RKO (cell line): ENCODE results near the gene MACC1.
A peak's percentile ranks its signal among the peaks of the same experiment; 100 is the strongest.
"Not testable (repeated sequence)": the region's sequence is repeated elsewhere in the genome, so short reads cannot be mapped to it uniquely, and the experiment has no call there.

Experiments
- DNase-seq: peaks from one replicate; pipeline ENCODE4 v3.0.0-alpha.2; 2016; ENCODE audit warnings: low spot score

The MACC1 gene

DNA sequence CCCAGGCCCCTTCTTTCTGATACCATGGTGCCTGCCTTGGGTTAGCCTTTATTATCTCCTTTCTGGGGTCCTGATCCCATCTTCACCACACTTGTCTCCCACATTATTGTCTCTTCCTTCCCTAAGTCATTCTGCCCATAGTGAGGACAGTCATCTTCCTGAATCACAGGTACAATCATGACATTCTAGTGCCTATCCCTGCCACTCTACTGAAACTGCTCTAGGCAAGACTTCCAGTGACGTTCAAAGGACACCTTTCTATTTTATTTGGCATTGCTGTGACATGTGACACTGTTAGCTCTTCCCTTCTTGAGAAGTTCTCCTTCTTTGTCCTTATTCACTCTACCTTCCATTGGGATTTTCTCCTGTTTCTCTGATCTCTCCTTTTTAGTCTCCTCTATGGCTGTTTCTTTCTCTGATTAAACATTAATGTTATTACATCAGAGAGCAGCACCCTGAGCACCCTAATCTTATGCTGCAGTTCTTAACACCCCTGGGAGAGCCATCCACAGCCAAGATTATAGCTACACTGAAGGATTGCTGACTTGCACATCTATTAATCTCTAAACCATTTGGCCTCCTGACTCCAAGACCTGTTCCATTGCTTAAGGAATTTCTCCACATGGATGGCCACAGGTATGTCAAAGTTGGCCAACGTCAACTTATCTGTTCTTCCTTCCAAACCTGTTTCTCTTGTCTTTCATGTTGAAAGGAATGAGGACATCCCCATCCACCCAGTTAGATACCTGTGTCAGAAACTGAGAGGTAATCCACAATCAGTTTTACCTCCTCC is 10.9 kb downstream of the MACC1 start:
- no peak for DNase-seq

DNA sequence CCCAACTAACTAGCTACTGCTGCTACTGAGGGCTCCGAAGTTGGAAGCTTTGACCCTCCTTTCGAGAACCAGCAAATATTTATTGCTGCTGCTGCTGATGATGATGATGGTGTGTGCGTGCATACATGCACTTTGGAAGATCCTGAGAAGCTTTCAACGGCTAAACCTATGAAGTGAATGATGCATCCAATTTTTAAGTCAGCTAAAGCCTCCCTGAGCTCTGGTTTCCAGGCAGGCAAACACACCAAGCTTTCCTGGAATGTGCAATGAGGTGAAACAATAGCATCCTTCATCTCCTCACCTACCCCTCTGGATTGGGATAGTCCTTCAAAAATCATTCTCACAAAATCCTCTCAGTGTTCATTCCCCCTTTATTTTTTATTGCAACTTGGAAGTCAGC is 13.9 kb downstream of the MACC1 start:
- DNase-seq: no peak

DNA sequence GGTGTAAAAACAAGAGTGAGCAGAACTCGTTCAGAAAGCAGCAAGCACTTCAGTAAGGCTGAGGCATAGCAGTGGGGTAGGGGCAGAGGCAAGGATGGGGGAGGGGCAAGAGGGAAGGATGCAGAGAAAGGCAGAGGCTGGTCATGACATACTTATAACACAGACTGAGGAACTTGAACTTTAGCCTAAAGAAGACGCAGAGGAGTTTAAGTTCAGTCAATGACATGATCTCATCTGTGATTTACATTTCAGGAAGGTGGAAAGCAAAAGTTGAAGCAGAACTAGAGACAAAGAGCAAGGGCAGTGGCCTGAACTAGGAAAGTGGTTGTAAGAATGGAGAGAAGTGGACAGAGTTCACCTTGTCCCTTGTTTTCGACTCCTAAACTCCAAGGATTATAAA is 15.8 kb downstream of the MACC1 start:
- no peak for DNase-seq

DNA sequence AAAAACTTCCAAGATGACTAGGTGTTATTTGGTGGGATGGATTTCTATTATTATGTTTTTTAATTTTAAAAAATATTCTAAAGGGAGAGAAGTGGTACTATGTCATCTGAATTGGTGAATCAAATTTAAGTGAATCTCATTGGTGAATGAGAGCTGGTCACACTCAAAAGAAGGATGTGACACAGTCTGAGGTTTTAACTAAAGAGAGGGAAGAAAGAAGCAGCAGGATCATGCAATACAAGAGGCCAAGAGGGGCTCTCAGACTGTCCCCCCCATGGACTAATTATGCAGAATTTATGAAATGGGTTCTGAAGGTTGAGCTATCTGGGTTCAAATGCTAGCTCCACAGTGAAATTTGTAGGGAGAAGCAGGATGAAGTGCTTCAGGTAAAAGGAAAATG is 16.2 kb downstream of the MACC1 start:
- DNase-seq: no peak

DNA sequence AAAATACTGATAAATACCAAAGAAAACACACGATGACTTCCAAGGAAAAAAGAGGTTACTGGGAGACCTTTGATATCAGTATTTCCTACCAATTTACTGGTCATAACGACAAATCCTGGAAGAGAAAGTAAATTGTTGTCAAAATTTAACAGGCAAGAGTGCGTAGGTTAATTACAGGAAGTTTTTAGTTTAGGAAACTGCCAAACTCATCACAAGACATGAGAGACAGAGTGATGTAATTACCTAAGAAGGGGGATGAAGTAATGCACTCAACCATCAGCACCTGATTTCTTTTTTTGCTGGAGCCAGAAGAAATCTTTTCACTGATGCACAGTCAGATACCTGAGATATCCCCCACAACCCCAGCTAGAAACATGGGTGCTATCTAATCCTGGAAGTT is 16.8 kb downstream of the MACC1 start:
- no peak for DNase-seq

DNA sequence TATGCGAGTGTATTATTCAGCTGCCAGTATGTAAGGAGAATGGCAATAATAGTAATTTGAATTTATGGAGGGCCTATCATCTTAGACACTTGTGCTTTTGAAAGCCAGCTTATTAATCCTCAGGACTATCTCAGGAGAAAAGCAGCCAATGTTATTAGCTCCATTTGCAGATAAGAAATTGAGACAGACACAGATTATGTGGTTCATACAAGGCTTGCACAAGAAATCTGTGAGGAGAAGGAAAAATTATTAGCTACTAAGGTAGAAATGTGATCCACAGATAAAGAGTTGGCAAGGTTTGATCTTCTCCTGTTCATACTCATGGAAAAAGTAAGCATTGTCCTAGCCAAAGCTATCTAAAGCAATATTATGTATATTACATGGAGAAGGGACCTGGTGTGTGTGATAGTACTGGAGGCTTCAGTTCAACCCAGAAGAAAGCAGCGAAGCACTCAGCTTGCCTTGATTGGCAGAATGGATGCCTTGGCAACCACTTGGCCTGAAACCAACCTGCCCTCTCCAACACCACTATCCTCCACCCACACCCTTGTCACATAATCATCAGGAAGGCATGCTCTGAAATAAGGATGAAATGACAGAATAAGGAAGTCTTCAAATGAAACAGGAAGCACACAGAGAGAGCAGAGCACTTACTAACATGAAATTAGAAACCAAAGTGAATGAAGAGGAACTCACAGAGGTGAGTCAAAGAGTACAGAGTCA is 18.0 kb downstream of the MACC1 start:
- DNase-seq: peak; percentile 71

DNA sequence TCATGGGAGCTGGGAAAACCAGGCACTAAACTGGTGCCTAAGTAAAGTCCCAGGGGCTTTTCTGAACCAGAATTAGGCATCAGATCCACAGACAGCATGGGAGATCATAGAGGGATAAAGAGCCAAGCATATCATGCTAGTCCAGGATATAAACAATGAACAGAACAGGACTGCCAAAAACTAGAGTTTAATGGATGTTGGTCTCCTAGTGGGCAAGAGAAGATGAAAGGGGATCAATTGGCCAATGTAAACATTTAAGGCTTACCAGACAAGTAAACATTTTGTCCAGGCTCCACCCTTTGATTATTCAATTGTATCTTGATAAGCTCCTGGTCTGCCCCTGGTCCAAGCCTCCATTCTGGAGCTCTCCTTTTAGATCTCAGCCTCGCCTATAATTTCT is 18.9 kb downstream of the MACC1 start:
- no peak for DNase-seq

DNA sequence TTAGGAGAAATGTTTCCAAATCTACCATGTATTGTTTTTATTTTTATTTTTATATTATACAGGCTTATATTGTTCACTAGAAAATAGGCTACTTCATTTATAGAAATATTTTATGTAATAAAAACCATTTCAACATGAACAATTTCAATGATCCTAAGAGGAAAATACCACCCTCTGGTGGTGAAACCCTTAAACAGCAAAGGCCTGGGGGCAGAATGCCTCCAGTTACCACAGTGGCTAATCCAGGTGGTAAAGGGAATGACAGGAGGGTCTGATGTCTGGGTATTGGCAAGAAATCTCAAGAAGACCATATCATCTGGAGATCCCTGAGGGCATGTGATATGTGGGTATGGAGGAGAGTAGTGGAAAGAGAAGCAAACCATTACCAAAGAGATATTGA is 19.3 kb downstream of the MACC1 start:
- no peak for DNase-seq

DNA sequence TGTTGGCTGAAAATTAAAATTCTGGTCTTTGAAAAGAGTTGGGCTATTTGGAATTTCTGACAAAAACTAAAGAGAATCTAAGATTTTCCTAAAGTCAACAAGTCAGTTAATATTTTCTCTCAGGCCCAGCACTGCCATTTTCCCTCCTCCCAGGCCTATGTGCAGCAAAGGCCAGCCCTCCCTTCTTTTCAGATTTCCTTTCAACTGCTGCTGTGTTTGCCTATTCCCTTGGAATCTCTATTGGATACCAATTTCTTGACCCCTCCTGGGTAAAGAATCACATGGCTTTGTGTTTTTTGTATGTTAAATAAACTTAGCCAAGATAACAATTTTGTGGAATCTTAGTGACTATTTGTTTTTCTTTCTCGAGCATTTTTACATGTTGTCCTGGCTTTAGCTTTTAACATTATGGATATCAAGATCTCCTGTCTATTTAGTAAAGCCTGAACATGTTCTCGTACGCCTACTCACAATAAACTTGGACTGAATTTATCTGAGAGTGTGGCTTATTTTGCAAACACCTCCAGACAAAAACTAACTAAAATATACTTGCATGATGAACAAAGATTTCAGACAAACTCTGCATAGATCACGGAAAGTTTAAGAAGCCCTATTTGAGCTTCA is 19.9 kb downstream of the MACC1 start:
- DNase-seq: no peak

DNA sequence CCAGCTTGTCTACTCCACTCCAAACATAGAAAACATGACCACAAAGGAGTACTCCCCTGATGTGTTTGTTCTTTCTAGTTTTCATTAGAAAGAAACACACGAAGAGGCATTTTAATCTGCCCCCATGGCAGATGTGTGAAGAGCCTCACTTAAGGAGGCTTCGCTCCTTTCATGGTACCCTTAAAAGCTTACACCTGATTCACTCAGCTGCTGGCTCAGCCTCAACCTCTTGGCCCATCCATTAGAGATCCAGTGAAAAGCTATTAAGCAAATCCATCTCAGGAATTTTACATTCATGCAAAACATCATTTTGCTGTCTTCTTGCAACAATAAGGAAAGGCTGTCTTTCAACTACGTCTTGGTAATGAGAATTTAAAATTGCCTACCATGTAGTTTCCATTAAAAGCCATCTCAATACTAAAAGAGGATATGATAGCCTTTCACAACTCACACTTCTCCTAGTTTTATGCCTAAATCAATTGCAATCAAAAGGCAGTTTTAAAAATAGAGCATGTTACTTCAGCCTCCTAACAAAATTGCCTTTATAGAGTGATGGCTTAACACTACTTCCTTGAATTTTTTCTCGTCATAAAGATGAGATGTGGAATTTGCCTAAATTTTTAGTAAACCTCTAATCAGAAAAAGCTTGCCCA is 22.7 kb downstream of the MACC1 start:
- no peak for DNase-seq

DNA sequence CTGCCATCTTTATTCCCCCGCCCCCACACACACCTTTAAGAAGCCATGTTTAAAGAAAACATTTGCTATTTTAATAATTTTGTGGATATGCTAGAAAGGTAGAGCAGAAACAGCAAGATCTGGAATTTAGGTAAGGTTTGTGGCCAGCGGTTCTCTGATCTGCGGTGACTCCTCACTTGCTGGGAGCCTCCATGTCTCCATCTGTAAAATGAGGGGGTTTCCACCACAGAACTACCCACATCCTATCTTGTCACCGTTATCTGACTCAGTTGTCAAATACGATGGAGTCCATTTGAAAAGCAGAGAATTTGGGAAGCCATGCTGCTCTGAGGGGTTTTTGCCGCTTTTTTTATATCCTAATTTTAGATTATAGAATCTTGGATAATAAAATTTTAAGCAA is 23.3 kb downstream of the MACC1 start:
- no peak for DNase-seq

DNA sequence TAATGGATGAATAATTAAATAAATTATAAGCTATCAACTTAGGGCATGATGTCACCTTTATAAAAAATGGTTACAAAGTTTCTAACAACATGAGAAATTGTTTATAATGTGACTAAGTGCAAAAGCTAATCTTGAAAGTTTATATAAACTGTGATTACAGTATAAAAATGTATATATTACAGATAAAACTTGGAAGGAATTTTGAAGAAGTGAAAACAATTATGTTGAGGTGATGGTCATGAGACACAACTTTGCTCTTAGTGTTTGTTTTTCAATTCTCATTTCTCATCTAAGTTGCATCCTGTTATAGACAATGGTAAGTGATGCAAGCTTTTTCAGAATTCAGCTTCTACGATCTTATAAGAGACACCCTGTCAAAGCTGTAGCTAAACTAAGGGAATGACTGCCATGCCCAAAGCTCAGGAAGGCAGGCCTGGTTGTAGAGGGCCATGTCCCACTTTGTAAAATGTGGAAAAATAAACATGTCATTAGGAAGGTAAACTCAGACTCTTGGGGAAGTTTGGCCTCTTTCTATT is 23.9 kb downstream of the MACC1 start:
- DNase-seq: no peak

DNA sequence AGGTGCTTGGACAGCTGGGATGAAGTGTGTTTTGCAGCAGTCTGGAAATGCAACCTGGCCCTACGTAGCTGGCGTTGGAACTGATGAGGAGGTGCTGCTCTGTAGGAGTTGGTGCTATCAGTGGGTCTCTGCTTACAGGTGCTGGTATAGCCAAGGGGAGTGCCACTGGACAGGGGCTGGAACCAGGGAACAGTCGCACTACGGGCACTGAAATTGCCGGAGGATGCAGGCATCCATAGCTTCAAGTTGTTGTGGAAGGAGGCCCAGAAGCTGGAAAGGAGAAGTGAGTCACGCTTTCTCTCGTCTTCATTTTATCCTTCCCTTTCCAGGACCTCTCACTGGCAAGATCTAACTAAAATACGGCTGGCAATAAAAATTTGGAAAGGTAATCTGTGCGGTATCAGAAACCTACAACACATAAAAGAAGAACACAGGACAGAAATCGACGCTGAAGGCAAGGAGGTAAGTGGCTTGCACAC is 25.8 kb downstream of the MACC1 start:
- DNase-seq: no peak

DNA sequence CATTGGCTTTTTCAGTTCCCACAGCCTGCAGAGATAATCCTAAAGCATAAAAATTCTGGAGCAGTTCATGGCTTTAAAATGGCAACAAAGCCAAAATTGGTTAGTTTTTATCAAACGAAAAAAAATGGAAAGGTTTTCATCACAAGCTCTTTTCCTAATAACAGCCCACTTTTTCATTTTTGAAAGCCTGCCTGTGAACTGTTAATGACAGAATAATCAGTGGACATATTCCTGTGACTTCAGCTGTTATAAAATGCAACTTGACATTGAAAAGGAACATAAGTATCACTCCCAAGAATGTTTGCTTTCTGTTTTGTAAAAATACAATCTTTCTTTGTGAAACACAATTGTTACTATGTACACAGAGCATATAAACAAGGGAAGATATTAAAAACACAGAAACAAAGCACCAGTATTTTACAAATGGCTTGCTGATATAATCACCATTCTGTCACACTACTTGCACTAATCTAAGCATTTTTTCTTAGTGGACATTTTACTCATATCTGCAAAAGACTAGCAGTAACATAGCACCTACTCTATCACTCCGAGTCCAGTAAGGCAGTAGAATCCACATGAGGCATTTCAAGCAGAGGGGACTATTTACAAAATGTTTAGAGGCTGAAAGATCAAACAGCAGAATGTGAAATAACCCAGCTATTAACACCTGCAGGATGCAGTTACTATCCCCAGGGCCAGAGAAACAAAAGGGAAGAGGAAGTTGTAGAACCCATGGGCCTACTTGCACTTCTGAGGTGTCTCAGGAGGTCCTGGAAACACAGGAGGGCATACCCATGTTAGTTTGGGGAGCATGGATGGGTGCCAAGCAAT is 26.4 kb downstream of the MACC1 start:
- no peak for DNase-seq

DNA sequence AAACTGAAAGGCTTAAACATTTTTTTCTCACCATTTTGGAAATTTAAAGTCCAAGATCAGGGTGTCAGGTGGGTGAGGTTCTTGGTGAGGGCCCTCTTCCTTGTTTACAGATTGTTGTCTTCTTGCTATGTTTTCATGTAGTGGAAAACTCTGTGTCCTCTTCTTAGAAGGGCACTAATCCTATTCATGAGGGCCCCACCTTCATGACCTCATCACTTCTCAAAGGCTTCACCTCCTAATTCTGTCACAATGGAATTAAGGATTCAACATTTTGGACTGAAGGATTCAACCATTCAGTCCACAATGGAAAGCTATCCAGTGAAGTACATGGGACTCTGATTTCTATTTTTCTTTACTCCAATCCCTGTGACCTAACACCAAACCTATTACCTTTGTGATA is 27.3 kb downstream of the MACC1 start:
- no peak for DNase-seq

DNA sequence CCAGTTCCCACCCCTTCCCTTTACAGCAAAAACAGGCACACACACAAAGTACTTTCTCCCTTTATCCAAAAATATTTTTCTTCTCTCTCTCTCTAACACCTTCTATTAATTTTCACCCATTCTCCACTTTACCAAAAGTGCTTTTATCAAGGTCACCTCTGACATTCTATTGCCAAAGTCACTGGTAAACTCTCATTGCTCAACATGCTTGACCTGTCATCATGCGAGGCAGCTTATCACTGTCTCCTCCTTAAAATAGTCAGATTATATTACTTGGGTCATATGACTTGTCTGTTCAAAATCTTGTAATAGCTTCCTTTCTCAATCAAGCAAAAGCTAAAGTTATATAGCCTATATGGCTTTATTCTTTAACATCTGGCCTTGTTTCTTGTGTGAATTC is 28.6 kb downstream of the MACC1 start:
- DNase-seq: no peak

DNA sequence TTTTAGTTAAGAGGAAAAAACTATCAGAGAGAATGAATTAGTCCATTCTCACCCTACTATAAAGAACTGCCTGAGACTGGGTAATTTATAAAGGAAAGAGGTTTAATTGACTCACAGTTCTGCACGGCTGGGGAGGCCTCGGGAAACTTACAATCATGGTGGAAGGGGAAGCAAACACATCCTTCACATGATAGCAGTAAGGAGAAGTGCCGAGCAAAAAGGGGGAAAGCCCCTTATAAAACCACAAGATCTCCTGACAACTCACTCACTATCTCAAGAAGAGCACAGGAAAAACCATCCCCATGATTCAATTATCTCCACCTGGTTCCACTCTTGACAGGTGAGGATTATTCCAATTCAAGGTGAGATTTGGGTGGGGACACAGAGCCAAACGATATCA is 29.3 kb downstream of the MACC1 start:
- DNase-seq: not testable (repeated sequence)

DNA sequence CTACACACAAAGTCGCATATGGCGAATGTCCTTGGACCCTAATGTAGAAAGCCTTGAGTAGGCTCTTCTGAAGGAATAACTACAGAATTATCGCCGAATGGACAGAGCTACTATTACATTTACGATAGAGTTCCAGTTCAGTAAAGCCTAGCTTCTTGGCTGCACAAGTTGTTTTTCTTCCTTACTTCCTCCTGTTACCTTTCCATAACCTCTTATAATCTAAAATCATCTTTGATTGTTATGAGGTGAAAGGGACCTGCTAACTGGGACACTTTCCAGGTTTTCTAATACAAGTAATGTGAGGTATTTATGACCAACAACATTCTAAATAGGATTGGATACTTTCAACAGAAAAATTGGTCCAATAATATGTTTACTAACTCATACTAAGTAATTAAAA is 31.2 kb downstream of the MACC1 start:
- DNase-seq: no peak

DNA sequence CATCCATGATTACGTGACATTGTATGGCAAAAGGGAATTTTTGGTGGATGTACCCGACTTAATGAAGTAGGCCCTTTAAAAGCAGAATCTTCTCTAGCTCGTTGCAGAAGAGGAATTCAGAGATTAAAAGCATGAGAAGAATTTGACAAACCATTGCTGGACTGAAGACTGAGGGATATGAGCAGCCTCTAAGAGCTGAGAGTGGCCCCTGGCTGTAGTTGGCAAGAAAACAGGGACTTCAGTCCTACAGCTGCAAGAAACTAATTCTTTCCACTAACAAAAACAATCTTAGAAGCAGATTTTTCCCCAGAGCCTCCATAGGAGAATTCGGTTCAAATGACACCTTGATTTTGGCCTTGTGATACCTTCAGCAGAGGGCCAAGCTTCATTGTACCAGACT is 34.1 kb downstream of the MACC1 start:
- no peak for DNase-seq

DNA sequence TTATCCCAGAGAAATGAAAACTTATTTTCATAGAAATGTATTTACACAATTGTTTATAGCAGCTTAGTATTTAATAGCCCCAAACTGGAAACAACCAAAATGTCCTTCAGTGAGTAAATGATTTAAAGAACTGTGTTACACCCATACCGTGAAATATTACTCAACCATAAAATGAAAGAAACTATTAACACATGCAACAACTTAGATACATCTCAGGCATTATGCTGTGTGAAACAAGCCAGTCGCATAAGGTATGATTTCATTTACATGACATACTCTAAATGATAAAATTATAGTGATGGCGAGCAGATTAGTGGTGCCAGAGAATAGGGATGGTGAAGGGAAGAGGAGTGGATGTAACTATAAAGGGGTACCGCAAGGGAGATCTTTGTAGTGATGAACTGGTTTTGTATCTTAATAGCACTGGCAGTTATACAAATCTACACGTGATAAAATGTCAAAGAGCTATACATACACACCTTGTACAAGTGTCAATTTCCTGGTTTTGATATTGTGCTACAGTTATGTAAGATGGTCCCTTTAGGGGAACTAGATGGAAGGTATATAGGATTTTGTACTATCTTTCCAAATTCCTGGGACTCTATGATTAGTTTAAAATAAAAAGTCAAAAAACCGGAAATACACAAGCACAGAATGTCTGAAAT is 40.5 kb downstream of the MACC1 start:
- no peak for DNase-seq

DNA sequence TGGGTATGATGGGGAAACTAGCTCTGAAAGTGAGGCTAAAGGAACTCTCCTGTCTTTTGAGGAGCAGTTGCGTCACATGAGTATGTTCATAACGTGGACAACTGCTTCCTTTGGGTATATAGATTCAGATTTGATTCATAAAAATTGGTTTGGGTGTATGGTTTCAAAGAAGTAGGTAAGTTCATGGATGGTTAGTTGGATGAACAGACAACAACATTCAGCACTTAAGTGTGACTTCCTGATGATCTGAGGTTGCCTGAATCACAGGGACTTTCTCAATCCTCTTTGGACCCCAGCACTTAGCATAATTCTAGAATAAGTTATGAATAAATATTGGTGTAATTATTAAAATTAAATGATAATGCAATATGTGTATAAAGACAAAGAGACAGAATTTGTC is 43.4 kb downstream of the MACC1 start:
- DNase-seq: no peak
